ENCODE measurements around the gene STIM1.
"Not testable (repeated sequence)": the region's sequence is repeated elsewhere in the genome, so short reads cannot be mapped to it uniquely, and the experiment has no call there.

STIM1 gene

DNA sequence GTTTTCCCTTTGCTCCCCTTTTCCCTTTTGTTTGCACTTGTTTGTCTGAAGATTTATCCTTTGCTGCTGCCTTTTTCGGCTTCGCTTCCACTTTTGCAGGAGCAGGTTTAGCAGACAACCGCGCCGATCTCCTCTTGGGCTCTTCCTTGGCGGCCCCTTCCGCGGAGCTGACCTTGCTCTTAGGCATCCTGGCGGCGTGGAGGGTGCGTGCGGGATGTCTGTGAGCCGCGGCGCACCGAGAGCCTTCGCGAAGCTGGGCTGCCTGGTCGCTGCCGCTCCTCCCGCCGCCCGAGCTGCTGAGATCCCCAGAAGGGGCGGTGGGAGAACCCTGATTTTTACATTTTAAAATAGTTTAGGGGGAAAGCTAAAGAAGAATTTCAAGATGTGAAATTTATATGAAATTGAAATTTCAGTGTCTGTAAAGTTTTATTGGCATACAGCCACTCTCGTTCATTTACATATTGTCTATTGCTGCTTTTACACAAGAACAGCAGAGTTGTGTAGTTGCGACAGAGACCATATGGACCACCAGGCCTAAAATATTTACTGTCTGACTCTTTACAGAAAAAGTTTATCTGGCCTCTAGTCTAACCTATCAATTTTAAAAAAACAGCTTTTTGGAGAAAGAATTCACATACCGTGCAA, 133.9 kb downstream of the STIM1 start:
- no peak for DNase-seq

DNA sequence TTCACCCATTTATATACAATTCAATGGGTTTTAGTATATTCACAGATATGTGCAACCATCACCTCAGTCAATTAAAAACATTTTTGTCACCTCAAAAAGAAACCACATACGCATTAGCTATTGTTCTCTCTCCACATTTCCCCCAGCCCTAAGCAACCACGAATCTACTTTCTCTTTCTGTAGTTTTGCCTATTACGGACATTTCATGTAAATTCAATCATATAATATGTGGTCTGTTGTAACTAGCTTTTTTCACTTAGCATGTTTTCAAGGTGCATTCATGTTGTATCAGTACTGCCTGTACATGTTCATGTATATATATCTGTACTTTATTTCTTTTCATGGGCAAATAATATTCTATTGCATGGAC, 134.4 kb downstream of the STIM1 start:
- DNase-seq, result no peak

DNA sequence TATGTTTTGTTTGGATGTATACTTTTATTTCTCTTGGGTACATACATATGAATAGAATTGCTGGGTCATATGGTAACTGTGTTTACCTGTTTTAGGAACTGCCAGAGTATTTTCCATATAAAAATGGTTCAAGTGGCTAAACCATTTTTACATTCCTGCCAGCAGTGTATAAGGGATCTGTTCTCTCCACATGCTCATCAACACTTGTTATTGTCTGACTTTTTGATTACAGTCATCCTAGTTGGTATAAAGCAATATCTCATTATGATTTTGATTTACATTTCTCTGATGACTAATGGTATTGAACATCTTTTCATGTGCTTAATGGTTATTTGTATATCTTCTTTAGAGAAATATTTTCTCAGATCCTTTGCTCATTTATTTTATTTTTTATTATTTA, 134.9 kb downstream of the STIM1 start:
- no peak for DNase-seq

DNA sequence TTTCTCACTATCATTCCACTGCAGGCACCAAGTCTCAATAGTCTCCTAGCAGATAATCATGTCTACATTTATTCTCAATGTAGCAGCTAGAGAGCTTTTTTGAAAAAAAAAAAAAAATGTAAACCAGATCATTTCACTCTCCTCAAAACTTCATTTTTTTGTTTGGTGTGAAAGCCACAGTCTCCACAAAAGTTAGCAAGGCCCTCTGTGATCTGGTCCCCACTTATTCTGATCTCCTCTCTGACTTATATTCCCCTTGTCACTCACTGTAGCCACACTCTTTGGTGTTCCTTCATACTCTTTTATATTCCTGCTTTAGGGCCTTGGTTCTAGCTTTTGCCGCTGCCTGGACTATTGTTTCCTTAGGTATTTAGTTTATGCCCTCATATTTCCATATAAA, 137.5 kb downstream of the STIM1 start:
- no peak for DNase-seq

DNA sequence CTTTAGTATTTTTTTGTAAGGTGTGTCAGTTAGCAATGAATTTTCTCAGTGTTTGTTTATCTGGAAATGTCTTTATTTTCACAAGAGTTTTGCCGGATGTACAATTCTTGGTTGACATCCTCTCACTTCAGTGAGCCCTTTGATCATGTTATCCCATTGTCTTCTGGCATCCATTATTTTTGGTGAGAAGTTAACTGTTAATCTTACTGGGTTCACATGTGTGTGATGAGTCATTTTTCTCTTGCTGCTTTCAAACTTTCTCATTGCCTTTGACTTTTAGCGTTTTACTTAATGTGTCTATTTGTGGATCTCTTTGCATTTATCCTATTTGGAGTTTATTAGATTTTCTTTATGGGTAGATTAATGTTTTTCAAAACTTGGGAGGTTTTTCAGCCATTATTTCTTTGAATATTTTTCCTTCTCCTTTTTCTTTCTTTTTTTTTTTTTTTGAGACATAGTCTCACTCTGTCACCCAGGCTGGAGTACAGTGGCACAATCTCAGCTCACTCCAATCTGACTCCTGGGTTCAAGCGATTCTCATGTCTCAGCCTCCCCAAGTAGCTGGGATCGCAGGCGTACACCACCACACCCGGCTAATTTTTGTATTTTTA, 138.7 kb downstream of the STIM1 start:
- DNase-seq, result peak; percentile 69

DNA sequence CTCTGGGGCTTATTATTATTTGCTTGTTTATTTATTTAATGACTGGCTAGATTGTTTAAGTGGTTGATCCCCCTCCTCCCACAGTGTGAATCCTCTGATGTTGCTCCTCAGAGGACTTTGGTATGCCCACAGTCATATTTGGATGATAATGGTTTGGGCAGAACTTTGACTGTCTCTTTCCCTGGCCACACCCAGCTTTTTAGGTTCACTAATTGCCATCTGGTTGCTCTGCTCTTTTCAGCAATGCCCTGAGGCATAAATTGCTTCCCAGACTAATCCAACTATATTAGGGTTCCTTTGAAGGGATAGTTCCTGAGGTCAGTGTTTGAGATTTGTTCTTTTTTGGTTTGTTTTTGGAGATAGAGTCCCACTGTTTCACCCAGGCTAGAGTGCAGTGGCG, 139.8 kb downstream of the STIM1 start:
- DNase-seq, result no peak

DNA sequence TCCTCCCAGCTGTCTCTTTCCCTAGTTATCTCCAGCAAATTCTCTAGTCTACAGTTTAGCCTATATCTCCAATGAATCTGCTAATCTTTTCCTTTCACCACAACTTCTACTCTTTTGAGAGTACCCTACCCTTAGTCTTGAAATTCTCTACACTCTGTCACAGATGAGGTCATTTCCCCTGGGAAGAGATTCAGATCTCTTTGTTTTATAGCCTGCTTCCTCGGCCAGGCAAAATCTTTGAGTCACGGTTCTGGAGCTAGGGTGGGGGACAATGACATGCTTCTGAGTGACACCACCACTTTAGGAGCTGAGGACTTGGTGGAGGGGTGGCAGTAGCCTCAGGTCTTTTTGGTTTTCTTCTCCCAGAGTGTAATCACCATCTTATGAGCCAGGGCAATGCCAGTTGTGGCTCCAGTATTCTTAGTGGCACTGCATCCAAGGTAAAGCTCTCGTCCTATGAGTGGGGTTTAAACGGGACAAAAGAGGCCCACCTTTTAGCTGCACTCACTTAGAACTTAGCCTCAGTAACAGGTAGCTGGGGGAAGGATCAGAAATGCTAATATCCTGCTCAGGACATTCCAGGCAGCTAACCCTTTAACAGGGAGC, 140.6 kb downstream of the STIM1 start:
- DNase-seq, result peak; percentile 64

DNA sequence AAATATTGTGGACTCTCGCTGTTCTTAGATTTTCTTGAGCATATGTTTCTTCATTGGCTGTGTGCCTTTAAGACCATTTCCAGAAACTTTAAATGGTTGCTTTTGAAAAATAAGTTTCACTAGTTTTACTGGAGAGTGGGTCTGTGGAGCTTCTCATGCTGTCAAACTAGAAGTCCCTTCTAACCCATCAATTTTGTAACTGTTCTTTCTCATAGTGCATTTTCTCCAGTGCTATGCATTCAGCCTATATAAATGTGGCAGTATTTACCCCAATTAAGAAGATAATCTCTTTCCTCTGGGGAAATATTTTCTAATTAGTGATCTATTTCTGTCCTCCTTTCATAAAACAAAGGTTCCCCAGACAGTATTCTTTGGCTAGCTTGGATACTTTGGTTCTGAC, 141.2 kb downstream of the STIM1 start:
- DNase-seq, result no peak

DNA sequence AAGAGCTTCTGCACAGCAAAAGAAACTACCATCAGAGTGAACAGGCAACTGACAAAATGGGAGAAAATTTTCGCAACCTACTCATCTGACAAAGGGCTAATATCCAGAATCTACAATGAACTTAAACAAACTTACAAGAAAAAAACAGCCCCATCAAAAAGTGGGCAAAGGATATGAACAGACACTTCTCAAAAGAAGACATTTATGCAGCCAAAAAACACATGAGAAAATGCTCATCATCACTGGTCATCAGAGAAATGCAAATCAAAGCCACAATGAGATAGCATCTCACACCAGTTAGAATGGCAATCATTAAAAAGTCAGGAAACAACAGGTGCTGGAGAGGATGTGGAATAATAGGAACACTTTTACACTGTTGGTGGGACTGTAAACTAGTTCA, 149.3 kb downstream of the STIM1 start:
- not testable (repeated sequence) for DNase-seq

DNA sequence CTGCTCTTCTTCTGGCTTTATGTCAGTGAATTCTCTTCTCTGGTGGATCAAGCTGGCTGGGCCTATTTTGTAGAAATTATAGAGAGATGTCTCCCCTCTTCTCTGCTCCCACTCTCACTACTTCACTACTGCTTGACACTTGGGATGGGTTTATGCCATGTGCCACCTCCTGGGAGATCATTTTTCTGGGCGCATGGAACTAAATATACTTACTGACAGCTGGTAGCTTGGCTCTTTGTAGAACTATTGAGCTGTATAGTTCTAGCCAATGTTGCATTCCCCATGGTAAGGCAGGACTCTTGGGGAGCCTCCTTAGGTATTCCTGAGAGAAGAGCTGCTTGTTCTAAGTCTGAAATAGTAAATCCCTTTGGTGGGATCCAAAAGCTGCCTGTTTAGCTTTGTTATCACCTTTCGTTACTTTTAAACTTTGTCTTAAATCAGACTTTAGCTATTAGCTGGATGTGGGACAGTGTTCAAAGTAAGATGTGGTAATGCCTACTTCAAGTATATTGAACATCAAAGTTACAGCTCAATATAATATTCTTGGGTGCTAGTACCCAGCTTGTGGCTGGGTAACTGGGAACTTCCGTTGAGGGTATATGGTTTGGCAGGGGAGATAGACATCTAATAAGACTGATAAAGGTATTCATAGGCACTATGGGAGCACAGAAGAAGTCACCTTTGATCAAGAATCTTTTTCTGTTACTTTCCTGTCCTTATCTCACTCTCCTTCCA, 151.6 kb downstream of the STIM1 start:
- DNase-seq, result no peak

DNA sequence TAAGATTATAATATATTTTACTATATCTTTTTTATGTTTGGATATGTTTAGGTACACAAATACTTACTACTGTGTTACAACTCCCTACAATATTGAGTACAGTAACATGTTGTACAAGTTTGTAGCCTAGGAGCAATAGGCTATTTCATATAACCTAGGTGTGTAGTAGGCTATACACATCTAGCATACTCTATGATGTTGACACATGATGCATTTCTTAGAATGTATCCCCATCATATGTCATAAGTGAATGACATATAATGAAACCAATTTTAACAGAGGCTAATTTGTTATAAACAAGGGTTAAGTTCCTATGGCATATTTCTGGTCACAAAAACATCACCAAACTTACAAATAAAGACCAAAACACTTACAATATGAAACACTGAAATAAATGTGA, 152.7 kb downstream of the STIM1 start:
- DNase-seq, result no peak

DNA sequence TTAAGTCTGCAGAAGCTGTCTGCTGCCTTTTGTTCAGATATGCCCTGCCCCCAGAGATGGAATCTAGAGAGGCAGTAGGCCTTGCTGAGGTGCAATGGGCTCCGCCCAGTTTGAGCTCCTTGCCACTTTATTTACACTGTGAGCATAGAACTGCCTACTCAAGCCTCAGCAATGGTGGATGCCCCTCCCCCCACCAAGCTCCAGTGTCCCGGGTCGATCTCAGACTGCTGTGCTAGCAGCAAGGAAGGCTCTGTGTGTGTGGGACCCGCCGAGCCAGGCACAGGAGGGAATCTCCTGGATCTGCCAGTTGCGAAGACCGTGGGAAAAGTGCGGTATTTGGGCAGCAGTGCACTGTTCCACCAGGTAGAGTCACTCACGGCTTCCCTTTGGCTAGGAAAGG, 161.1 kb downstream of the STIM1 start:
- not testable (repeated sequence) for DNase-seq

DNA sequence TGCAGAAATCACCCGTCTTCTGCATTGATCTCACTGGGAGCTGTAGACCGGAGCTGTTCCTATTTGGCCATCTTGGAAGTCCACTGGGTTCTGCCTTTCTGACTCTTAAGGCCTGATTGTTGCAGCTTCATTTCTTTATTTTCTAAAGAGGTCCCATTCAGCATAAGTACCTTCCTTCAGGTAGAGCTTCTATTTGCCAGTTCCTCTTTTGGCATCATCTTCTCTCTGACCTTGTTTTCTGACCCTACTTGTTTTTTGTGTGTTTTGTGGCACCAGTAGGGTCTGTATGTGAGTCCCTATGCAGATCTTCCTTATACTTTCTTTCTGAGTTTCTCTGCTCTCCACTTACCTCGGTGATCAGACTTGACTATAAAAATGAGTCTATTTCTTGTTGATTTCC, 161.7 kb downstream of the STIM1 start:
- DNase-seq, result no peak

DNA sequence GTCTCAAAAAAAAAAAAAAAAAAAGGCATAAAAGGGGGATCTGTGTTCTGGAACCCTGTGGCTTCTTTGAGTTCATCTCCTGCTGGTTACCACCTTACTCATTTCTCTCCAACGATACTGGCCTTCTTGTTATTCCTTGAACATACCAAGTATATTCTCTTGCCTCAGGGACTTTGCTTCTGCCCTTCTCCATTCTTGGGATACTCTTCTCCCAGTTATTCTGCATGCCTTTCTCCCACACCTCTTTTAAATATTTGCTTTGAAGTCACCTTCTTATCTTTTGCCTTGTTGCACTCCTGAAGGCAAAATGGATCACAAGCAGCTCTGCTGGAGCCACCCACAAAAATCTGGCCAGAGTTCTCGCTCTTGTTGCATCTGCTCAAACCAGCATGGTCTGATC, 163.2 kb downstream of the STIM1 start:
- DNase-seq, result no peak

DNA sequence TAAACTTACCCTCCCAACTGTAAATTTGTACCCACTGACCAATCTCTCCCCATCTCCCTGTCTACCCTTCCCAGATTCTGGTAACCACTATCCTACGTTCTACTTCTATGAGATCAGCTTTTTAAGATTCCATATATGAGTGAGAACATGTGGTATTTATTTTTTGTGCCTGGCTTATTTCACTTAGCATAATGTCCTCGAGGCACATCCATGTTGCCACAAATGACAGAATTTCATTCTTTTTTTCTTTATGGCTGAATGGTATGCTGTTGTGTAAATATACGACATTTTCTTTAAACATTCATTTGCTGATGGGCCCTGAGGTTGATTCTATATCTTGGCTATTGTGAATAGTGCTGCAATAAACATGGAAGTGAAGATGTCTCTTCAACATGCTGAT, 164.4 kb downstream of the STIM1 start:
- DNase-seq, result no peak

DNA sequence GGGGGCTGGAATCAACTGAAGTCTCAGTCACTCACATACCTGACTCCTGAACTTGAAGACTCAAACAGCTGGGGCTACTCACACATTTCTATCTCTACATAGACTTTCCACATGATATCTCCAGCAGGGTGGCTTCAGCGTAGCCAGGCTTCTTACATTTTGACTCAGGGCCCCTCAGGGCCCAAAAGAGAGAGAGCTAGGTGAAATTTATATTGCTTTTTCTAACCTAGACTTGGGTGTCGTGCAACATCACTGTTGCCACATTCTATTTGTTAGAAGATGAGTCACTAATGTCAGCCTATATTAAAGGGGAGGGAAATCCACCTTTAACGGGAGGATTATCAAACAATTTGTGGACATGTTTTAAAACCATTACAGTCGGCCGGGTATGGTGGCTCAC, 167.2 kb downstream of the STIM1 start:
- no peak for DNase-seq

DNA sequence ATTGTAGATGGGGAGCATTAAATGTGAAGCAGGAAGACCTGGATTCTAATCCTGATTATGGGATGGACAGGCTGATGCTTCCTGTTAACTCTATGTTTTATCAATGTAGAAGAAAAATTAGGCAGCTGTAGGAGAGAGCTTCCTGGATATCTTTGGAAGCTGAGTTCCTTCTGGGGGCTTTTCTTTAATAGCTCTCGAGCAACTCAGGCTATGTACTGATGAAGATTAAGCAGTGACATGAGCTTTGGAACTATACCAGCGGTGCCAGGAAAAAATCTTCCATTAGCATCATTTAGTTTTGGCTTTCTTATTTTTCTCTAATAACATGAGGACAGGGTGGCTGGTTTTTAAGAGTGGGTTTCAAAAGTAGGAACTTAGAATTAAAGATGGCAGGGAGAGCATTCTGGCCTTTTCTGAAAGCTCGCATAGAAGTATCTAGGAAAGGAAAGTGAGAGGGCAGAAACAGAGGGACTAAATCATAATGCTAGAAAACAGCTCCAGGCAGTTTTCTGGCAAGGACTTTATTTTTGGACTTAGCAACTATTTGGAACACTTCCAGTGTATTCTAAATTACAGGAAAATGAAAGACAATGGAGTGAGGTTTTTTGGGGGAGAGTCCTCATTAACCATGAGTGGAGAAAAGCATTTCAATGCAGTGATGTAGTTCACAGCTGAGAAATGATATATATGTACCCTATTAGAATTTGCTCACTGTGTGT, 169.9 kb downstream of the STIM1 start:
- no peak for DNase-seq

DNA sequence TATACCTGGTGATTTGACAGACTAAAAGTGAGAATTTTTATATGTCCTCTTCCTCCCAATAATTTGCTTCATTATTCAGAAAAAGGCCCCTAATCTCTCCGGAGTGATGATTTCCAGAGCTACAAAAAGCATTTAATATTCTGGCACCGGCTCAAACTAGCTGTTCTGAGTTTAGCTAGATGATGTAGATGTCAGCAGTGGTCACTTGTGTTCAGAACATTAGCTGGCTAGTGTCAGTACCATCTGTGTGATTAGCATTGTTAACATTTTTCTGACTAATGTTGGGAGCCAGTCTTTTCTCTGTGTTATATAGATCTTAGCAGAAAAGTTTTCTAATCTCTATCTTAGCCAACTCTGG, 170.5 kb downstream of the STIM1 start:
- DNase-seq, result no peak

DNA sequence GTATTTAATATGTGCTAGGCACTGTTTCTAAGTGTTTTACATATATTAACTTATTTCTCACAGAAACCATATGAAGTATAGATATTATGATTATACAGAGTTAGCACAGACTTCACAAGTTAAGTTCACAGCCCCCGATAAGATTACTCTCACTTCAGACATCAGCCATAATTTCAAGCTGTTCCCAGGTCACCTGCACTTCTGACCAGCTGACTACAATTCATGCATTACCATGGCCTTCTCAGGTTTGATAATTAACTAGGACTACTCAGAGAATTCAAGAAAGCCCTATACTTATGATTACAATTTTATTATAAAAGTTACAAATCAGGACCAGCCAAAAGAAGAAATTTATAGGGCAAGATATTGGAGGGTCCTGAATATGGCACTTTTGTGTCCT, 170.9 kb downstream of the STIM1 start:
- DNase-seq, result no peak

DNA sequence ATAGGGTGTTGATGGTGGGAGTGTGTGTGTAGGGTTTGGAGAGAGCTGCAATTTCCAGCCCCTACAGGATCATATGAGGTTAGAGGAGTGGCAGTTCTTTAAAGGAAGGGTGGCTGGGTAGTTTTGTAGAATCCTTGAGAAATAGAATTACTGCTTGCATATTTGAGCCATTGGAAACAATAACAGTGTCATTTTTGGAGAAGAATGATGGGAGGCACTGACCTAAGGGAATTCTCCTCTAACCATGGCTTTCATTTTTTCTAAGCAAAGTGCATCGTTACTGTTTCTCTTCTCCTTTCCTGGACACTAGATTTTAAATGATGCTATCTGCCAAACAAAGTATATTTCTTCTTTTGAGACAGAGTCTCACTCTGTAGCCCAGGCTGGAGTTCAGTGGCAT, 172.3 kb downstream of the STIM1 start:
- no peak for DNase-seq

DNA sequence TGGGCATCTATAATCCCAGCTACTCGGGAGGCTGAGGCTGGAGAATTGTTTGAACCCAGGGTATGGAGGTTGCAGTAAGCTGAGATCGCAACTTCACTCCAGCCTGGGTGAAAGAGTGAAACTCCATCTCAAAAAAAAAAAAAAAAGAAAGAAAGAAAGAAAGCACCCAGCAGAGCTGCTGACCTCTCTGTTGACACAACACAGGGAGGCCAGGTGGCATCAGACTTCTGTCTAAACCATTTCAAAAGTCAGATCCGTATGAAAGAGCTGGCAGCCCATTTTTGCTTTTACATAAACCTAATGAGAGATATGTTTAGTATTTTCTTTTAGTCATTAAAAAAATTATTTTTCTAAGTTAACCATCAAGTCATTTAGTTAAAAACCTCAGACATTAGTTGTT, 174.7 kb downstream of the STIM1 start:
- no peak for DNase-seq

DNA sequence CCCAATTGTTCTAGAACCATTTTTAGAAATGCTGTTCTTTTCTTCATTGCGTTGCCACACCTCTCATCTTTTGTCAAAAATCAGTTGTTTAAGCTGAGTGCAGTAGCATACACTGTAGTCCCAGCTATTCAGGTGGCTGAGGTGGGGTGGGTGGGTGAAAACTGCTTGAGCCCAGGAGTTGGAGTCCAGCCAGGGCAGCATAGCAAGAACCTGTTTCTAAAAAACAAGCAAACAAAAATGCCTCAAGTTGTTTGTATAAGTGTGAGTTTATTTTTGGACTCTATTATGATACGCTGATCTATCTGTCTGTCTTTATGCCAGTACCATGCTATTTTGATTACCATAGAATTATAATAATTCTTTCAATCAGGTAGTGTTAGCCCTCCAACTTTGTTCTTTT, 176.6 kb downstream of the STIM1 start:
- DNase-seq, result no peak

DNA sequence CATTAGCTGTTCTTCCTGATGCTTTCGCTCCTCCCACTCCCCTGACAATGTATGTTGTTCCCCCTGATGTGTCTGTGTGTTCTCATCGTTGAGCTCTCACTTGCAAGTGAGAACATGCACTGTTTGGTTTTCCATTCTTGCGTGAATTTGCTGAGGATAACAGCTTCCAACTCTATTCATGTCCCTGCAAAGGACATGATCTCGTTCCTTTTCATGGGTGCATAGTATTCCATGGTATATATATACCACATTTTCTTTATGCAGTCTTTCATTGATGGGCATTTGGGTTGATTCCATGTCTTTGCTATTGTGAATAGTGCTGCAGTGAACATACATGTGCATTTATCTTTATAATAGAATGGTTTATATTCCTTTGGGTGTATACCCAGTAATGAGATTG, 180.5 kb downstream of the STIM1 start:
- no peak for DNase-seq

DNA sequence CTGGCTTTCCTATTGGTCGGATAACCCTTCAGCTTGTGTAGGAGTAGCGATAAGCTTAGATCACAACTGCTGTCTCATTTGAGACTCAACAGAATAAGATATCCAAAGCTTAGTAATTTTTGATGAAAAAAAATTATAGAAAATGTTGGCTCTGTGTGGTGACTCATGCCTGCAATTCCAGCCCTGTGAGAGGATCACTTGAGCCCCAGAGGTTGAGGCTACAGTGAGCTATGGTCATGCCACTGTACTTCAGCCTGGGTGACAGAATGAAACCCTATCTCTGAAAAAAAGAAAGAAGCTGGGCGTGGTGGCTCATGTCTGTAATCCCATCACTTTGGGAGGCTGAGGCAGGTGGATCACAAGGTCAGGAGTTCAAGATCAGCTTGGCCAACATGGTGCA, 183.5 kb downstream of the STIM1 start:
- no peak for DNase-seq

Data from OCI-M1 (cell line).